Measurements from ENCODE around the gene MAN2C1.
"Not testable (repeated sequence)": the region's sequence is repeated elsewhere in the genome, so short reads cannot be mapped to it uniquely, and the experiment has no call there.

The MAN2C1 gene

GRCh38 chr15:75367913-75368688, at the start of gene MAN2C1:
TSS of gene MAN2C1 (minus strand) at chr15:75368607. CDS start at chr15:75368583, 24 bp downstream.
- peak; percentile 96 for DNase-seq

- no peak for DNase-seq
Measured at GRCh38 chr15:75416584-75416983, 48.2 kb upstream of the MAN2C1 start.

DNA sequence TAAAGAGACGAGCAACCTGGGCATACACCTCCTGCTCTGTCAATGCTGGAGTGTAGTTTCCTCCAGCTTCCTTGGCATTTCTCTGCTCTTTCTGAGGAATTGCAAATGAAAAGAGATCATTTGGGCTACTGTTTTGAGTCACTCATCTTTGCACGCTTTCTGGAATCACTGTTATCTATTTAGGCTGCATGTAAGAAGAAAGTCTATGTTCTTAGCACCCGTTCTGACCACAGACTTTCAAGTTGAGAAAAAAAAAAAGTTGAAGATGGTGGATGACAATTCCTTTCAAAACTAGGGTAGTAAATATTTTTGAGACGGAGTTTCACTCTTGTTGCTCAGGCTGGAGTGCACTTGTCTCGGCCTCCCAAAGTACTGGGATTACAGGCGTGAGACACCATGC, 41.8 kb upstream of the MAN2C1 start:
- DNase-seq, result no peak

GRCh38 chr15:75407083-75407482, 38.7 kb upstream of the MAN2C1 start:
- DNase-seq, result no peak

DNA sequence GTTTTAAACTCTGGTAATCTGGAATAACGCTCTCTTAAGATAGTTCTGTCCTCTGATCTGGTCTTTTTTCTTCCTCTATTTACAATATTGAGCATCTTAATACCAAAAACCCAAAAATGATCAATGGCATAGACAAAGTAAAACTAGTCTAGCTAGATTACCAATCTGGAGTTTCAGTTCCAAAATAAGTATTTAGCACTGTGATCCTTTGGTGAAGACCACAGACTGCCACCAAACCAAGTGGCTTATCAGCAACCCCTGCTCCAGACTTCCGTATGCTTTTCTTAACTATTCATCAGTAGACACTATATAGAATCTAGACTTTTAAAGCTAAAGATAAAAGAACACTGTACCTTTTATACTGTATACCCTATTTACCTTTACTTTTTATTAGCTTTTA, 35.5 kb upstream of the MAN2C1 start:
- DNase-seq, result no peak

GRCh38 chr15:75397494-75397893, 29.1 kb upstream of the MAN2C1 start:
- no peak for DNase-seq

GRCh38 chr15:75389791-75390382, 21.5 kb upstream of the MAN2C1 start:
- no peak for DNase-seq

DNA sequence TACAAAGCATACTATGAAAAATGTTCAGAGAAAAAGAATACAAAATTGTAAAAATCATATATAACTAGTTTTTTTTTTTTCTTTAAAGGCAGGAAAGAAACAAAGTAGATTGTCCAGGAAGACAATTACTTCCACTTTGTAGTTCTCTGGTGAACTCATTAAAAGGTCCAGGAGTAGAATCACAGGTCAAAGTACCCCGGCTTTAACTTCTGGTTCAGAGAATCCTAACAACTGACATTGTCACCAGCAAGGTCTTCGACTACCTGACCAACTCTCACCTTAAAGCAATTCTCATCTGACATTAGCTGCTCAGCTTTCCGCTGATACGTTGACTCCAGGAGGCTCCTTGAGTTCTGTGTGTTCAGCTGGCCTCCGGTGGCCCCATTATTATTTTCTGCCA, 15.6 kb upstream of the MAN2C1 start:
- not testable (repeated sequence) for DNase-seq

DNA sequence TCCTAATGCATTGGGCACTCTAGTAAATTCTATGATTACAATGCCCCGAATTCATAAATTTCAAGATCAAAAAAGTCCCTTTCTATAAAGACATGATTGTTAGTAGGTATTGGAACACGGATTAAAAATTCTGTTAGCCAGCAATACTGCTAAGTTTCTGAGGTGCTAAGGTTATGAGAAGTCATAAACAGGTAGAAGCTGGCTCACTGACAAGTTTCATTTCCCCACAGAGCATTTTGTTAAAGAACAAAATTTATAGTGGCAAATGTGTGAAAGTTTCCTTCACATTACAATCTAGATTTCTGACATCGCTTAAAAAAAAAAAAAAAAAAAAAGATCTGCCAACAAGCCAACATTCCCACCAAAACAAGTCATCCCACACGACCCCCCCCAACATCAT, 12.4 kb upstream of the MAN2C1 start:
- no peak for DNase-seq

DNA sequence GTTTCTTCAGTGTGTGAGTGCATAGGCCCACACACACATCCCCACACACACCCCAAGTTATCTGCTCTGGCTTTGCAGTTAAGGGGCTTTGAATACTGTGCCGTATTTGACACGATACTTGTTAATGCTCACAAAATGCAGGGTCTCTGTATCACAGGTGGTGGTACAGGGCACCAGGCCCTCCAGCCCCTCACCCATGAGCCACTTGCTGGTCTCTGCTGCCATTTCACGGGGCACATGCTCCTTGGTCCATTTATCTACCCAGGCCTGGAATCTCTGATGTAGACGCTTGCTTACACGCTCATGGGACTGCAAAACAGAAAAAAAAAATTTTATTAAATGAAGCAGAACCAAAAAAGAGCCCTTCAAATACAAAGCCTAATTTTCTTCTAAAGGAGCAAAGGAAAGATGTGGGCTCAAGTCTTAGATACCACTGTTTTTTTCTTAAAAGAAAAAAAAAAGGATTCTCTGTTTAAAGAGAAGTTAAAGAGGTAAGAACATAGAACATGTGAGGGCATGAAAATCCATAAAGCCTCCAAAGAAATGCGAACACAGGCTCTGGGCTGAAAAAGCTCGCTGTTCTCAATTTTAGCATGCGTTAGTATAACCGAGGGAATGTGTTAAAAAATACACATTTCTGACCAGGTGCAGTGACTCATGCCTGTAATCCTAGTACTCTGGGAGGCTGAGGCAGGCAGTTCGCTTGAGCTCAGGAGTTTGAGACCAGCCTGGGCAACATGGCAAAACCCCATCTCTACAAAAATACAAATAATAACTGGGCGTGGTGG, 3.7 kb upstream of the MAN2C1 start:
- DNase-seq, result no peak

- DNase-seq, result no peak
Measured at GRCh38 chr15:75371486-75371885, 3.1 kb upstream of the MAN2C1 start.

DNA sequence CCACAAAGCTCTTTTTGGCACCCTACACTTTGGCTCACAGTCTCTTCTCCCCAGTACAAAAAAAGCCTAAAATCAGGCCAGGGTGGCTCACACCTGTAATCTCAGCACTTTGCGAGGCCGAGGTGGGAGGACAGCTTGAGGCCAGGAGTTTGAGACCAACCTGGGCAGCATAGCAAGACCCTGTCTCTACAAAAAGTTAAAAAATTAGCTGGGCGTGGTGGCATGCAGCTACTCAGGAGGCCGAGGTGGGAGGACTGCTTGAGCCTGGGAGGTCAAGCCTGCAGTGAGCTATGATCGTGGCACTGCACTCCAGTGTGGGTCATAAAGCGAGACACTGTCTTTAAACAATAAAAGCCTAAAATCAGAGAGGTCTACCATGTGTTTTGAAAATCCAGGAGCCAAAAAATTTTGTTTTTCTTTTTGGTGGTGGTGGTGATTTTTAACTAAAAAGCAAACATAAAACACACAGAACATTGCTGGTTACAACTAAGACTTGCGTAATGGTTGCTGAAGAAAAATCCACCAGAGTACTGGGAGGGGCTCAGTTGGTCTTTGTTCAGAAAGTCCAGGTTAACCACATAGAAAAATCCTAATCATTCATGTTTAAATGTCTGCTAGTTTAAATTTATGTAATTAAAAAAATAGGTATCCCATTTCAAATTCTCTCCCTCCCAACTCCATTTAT, 1.6 kb upstream of the MAN2C1 start:
- DNase-seq, result no peak

DNA sequence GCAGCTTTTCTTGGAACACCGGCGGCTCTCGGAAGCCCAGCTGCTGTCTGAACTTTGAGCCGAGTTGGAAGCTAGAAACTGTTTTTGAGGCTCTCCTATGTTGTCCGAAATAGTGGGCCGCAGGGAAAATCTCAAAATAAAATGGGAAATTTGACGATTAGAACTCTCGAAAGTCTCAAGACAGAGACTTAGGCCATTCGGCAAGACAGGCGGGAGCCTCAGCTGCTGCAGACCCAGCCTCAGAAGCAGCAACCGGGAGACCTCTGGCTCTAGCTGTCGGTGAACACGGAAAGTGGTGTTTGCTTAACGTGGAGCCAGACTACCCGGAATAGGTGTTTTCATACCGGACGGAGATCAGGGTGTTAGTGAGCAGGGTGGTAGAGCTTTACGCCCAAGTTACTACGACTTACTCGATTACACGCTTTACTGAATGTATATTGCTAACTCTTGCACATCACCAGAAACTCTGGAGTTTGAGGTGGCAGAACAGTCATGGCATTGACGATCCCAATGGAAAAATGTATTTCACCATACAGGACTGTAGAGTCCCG, 357 bp upstream of the MAN2C1 start:
- no peak for DNase-seq

DNA sequence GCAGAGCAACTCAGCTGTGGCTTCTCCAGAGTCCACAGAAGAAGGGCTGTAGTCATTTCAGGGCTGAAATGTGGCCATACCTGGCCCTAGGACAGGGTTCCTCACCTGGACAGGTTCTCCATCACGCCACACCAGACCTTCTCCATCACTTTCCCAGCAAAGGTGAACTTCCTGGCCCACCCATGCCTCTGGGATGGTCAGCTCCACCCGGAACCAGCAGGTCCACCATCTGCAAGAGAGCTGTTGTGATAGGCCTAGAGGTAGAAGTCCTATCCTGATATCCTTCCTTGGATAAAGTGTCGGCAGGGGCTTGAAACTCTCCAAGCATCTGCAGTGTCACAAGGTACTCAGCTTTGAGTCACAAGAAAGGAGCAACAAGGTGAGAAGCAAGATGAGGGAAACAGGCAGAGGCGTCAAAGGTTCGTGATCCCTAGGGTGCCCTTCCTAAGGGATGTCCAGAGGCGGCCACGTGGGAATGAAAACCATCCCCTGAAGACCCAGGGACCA, 948 bp downstream of the MAN2C1 start:
- no peak for DNase-seq

- DNase-seq, result no peak
Measured at GRCh38 chr15:75367006-75367405, 1.4 kb downstream of the MAN2C1 start.

DNA sequence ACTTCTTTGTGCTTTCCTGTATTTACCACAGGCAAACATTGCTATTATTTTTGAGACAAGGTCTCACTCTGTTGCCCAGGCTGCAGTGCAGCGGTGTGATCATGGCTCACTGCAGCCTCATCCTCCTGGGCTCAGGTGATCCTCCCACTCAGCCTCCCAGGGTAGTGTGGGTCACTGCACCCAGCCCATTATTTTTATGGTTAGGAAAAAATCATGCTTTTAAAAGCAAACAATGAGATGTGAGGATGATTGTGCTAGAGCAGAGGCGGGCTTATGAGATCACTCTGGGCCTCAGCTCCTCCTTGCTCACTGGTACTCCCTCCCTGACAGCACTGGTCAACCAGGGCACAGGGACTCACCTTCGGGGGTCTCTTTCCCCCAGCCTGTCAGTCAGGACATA, 2.2 kb downstream of the MAN2C1 start:
- no peak for DNase-seq

- no peak for DNase-seq
Measured at GRCh38 chr15:75364881-75365280, 3.5 kb downstream of the MAN2C1 start.

DNA sequence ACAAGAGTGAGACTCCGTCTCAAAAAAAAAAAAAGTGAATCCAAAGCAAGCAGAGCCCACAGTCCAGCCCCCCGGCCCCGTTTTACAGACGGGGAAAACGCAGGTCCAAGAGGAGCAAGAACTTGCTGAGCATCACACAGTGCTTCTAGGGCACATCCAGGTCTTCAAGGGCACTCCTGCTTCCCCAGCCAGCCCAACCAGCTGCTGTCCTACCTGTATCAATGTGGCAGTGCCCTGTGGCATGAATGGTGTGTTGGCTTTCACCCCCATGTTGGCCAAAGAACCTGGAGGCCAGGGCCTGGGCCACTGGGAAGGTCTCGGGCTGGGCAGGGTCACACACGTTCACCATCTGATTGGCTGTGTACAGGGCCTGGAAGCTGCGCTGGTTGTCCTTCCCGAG, 4.6 kb downstream of the MAN2C1 start:
- no peak for DNase-seq

GRCh38 chr15:75362642-75363249, 5.7 kb downstream of the MAN2C1 start:
- no peak for DNase-seq

DNA sequence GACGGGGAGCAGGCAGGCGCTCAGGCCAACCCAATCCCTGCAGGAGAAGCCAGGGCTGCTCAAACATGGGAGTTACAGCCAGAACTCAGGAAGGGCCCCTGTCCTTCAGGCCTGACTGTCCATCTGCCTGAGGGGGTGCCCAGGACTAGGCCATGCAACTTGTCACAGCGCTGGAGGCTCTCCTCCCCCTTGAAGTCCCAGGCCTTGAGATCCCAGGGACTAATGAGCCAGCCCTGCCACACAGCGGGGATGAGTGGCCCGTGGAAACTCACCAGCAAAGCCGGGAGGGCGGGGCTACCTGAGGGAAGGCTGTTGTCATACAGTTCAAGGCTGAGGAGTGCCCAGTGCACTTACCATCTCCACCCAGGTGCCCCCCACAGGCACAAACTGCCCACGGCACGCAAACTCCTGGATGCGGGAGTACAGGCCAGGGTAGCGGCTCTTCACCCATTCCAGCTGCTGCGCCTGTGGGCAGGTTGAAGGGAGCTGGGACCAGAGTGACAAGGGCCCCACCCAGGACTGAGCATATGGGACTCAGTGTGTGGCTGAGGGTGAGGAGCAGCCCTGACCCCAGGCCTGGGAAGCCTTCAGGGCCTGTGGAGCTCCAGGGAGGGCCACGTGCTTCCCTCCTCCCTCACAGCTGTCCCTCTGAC, 6.3 kb downstream of the MAN2C1 start:
- DNase-seq, result no peak

- DNase-seq, result no peak
Measured at GRCh38 chr15:75361361-75361988, 6.9 kb downstream of the MAN2C1 start.

All from CD4-positive, alpha-beta T cell treated with Interleukin-17A for 4 hours (primary cell).